CD8-positive, alpha-beta memory T cell (primary cell): ENCODE measurements around the gene CGB2. TPM values are rescaled to one million over a fixed set of nuclear protein-coding genes. Genes with fewer than 3 reads are reported as not detected.

Experiments used
- CTCF ChIA-PET: fragments of 350-600 bp; sonication (Branson Sonifier 250); formaldehyde crosslinking; loops from one replicate; lab custom pipeline; 2021; ENCODE audit warnings: antibody characterized with exemption; lab: Charles Lee
- POLR2A ChIA-PET: fragments of 350-600 bp; sonication (Branson Sonifier 250); formaldehyde crosslinking; loops from one replicate; lab custom pipeline; 2021; ENCODE audit warnings: antibody characterized with exemption; lab: Charles Lee
- DNase-seq, 5 donors: peaks; one replicate each; pipeline versions ENCODE4 v3.0.0 to v3.0.0-alpha.2; 2020 to 2022; ENCODE audit warnings: mixed read lengths in 1 of 5
- H3K27ac ChIP-seq: one replicate; pipeline ENCODE4 v1.7.0; 2013; ENCODE audit warnings: low read depth, mild to moderate bottlenecking, low read length, moderate library complexity
- H3K27me3 ChIP-seq: 2 replicates; pipeline ENCODE4 v1.7.0; 2013; ENCODE audit warnings: low read length, mild to moderate bottlenecking; ENCODE audit not compliant: insufficient read depth, poor library complexity, severe bottlenecking
- H3K36me3 ChIP-seq: 2 replicates; pipeline ENCODE4 v1.7.0; 2013; ENCODE audit warnings: mild to moderate bottlenecking, low read length, moderate library complexity; ENCODE audit not compliant: insufficient read depth
- H3K4me1 ChIP-seq: 2 replicates; pipeline ENCODE4 v1.7.0; 2013; ENCODE audit warnings: mild to moderate bottlenecking, low read length, moderate library complexity; ENCODE audit not compliant: insufficient read depth
- H3K4me3 ChIP-seq: 2 replicates; pipeline ENCODE4 v1.7.0; 2013; ENCODE audit warnings: mild to moderate bottlenecking, low read length
- H3K9me3 ChIP-seq: 2 replicates; pipeline ENCODE4 v1.7.0; 2013; ENCODE audit warnings: mild to moderate bottlenecking, low read length
- H3K27ac Mint-ChIP-seq, 8 donors: one replicate each; pipeline ENCODE4 v1.8.0; 2020 to 2021; ENCODE audit warnings: mixed read lengths in 8 of 8, mild to moderate bottlenecking in 6 of 8, inconsistent platforms in 3 of 8, moderate library complexity in 3 of 8
- H3K27me3 Mint-ChIP-seq, 2 donors: one replicate each; pipeline ENCODE4 v1.8.0; 2020 to 2021; ENCODE audit warnings: mixed read lengths in 2 of 2, mild to moderate bottlenecking in 1 of 2, moderate library complexity in 1 of 2
- H3K36me3 Mint-ChIP-seq, 3 donors: one replicate each; pipeline ENCODE4 v1.8.0; 2020 to 2021; ENCODE audit warnings: mixed read lengths in 3 of 3, inconsistent platforms in 1 of 3, mild to moderate bottlenecking in 1 of 3
- H3K4me1 Mint-ChIP-seq, 3 donors: one replicate each; pipeline ENCODE4 v1.8.0; 2020 to 2021; ENCODE audit warnings: mixed read lengths in 3 of 3, inconsistent platforms in 1 of 3, mild to moderate bottlenecking in 1 of 3
- H3K4me3 Mint-ChIP-seq, 7 donors: one replicate each; pipeline ENCODE4 v1.8.0; 2020 to 2021; ENCODE audit warnings: mixed read lengths in 7 of 7, mild to moderate bottlenecking in 6 of 7, moderate library complexity in 4 of 7, inconsistent platforms in 2 of 7
- H3K9me3 Mint-ChIP-seq, 5 donors: one replicate each; pipeline ENCODE4 v1.8.0; 2020 to 2022; ENCODE audit warnings: mixed read lengths in 5 of 5, mild to moderate bottlenecking in 3 of 5, moderate library complexity in 2 of 5, inconsistent platforms in 1 of 5
- polyA plus RNA-seq: library from polyadenylated mRNA; unstranded; fragments of 300-500 nt; fragmentation: Illumina TruSeq; gene quantifications from one replicate; pipeline ENCODE4 v1.2.3, GENCODE V29; 2021
- total RNA-seq, 2 experiments: library from RNA; stranded (reverse); gene quantifications; one replicate each; pipeline ENCODE4 v1.2.3, GENCODE V29; 2021

CGB2 gene
- total and polyA plus RNA-seq, 3 experiments from 2014 or later: not detected

GRCh38 chr19:49057636-49058234 lies 26.0 kb downstream of the CGB2 start, which contains the start of gene CGB7:
TSS of gene CGB7 (minus strand) at chr19:49057749. CDS start at chr19:49055375, 2,374 bp downstream.
- H3K27ac Mint-ChIP-seq: peak within 1 kb of the TSS in 4 of 8 donors; percentile 63 to 92 (median 84)
- Histone ChIP-seq H3K4me1 (peaks cover 17% of the 10 kb centered on the region), H3K36me3 (no peaks in the 10 kb centered on the region), H3K9me3 (no peaks in the 10 kb centered on the region), H3K27me3 (peaks cover 22% of the 10 kb centered on the region), H3K4me3 (peak within 1 kb of the TSS; percentile 66), H3K27ac (no peak within 1 kb of the TSS)
- H3K36me3 Mint-ChIP-seq: no peaks in the 10 kb centered on the region
- peaks cover 14 to 28% (median 16%) of the 10 kb centered on the region in 3 donors for H3K4me1 Mint-ChIP-seq
- POLR2A ChIA-PET: no interaction called here
- peaks cover 0 to 2% (median 0%) of the 10 kb centered on the region in 5 donors for H3K9me3 Mint-ChIP-seq
- CTCF ChIA-PET: no interaction called here
- peak within 1 kb of the TSS; percentile 60 to 94 (median 88) for H3K4me3 Mint-ChIP-seq
- DNase-seq: peak in 4 of 5 donors; percentile 16 to 49 (median 26)
- peaks cover 38 to 48% of the 10 kb centered on the region in 2 donors for H3K27me3 Mint-ChIP-seq

- H3K27me3 Mint-ChIP-seq: peaks cover 43 to 52% of the 10 kb centered on the region in 2 donors
- no peak overlapping the region for H3K27ac Mint-ChIP-seq
- ChIA-PET CTCF (no interaction called here), POLR2A (no interaction called here)
- peak overlapping the region in 3 of 7 donors; percentile 62 to 94 (median 83) for H3K4me3 Mint-ChIP-seq
- peaks cover 14 to 28% (median 16%) of the 10 kb centered on the region in 3 donors for H3K4me1 Mint-ChIP-seq
- H3K9me3 Mint-ChIP-seq: peaks cover 0 to 2% (median 0%) of the 10 kb centered on the region in 5 donors
- H3K4me3 ChIP-seq: no peak overlapping the region
- H3K36me3 Mint-ChIP-seq: no peaks in the 10 kb centered on the region
- DNase-seq: no peak
- H3K27me3 ChIP-seq: peaks cover 22% of the 10 kb centered on the region
- no peaks in the 10 kb centered on the region for H3K9me3 ChIP-seq
- H3K4me1 ChIP-seq: peaks cover 17% of the 10 kb centered on the region
- no peaks in the 10 kb centered on the region for H3K36me3 ChIP-seq
- no peak overlapping the region for H3K27ac ChIP-seq
Observed at GRCh38 chr19:49058562-49058961, 26.9 kb downstream of the CGB2 start.

GRCh38 chr19:49059053-49059452 lies 27.4 kb downstream of the CGB2 start:
- H3K27me3 Mint-ChIP-seq: peaks cover 44 to 56% of the 10 kb centered on the region in 2 donors
- no peak overlapping the region for H3K27ac Mint-ChIP-seq
- Histone ChIP-seq H3K9me3 (no peaks in the 10 kb centered on the region), H3K4me3 (no peak overlapping the region), H3K27ac (no peak overlapping the region), H3K36me3 (no peaks in the 10 kb centered on the region), H3K4me1 (peaks cover 17% of the 10 kb centered on the region), H3K27me3 (peaks cover 22% of the 10 kb centered on the region)
- ChIA-PET POLR2A (no interaction called here), CTCF (interaction anchor here (1.2 kb wide), 1 partner anchor 65 kb away, joined by 3 read pairs; the partner anchor contains the start of gene RUVBL2)
- H3K36me3 Mint-ChIP-seq: no peaks in the 10 kb centered on the region
- peaks cover 0 to 2% (median 0%) of the 10 kb centered on the region in 5 donors for H3K9me3 Mint-ChIP-seq
- H3K4me1 Mint-ChIP-seq: peaks cover 14 to 28% (median 16%) of the 10 kb centered on the region in 3 donors
- DNase-seq: no peak
- H3K4me3 Mint-ChIP-seq: peak overlapping the region in 1 of 7 donors; percentile 62

- no peak overlapping the region for H3K4me3 Mint-ChIP-seq
- Histone ChIP-seq H3K9me3 (no peaks in the 10 kb centered on the region), H3K36me3 (no peaks in the 10 kb centered on the region), H3K4me3 (no peak overlapping the region), H3K27ac (no peak overlapping the region), H3K27me3 (peaks cover 22% of the 10 kb centered on the region), H3K4me1 (peaks cover 17% of the 10 kb centered on the region)
- ChIA-PET CTCF (interaction anchor here (1.2 kb wide), 2 partner anchors 43 to 68 kb away, joined by 3 read pairs; partner anchors contain the start of genes GYS1 and RUVBL2), POLR2A (no interaction called here)
- H3K4me1 Mint-ChIP-seq: peaks cover 14 to 27% (median 16%) of the 10 kb centered on the region in 3 donors
- DNase-seq: no peak
- H3K27ac Mint-ChIP-seq: no peak overlapping the region
- peaks cover 53 to 70% of the 10 kb centered on the region in 2 donors for H3K27me3 Mint-ChIP-seq
- no peaks in the 10 kb centered on the region for H3K36me3 Mint-ChIP-seq
- H3K9me3 Mint-ChIP-seq: peaks cover 0 to 2% (median 0%) of the 10 kb centered on the region in 5 donors
Observed at GRCh38 chr19:49061000-49061399, 29.3 kb downstream of the CGB2 start.

GRCh38 chr19:49061445-49061844 lies 29.8 kb downstream of the CGB2 start:
- Histone ChIP-seq H3K27ac (no peak overlapping the region), H3K4me3 (no peak overlapping the region), H3K9me3 (no peaks in the 10 kb centered on the region), H3K36me3 (no peaks in the 10 kb centered on the region), H3K27me3 (peaks cover 25% of the 10 kb centered on the region), H3K4me1 (peaks cover 14% of the 10 kb centered on the region)
- H3K27me3 Mint-ChIP-seq: peaks cover 56 to 71% of the 10 kb centered on the region in 2 donors
- H3K27ac Mint-ChIP-seq: no peak overlapping the region
- no peak for DNase-seq
- CTCF ChIA-PET: interaction anchor here (1.2 kb wide), 1 partner anchor 68 kb away, joined by 3 read pairs; the partner anchor contains the start of genes GYS1 and RUVBL2
- H3K9me3 Mint-ChIP-seq: peaks cover 0 to 2% (median 0%) of the 10 kb centered on the region in 5 donors
- peaks cover 14 to 23% (median 16%) of the 10 kb centered on the region in 3 donors for H3K4me1 Mint-ChIP-seq
- POLR2A ChIA-PET: no interaction called here
- no peak overlapping the region for H3K4me3 Mint-ChIP-seq
- H3K36me3 Mint-ChIP-seq: no peaks in the 10 kb centered on the region

- Mint-ChIP-seq H3K36me3 (no peaks in the 10 kb centered on the region), H3K4me1 (peaks cover 0 to 3% (median 0%) of the 10 kb centered on the region in 3 donors), H3K9me3 (peaks cover 0 to 2% (median 0%) of the 10 kb centered on the region in 5 donors), H3K27me3 (peaks cover 56 to 68% of the 10 kb centered on the region in 2 donors), H3K27ac (peak overlapping the region in 1 of 8 donors; percentile 72), H3K4me3 (peak overlapping the region in 1 of 7 donors; percentile 9)
- no peaks in the 10 kb centered on the region for H3K36me3 ChIP-seq
- H3K9me3 ChIP-seq: no peaks in the 10 kb centered on the region
- CTCF ChIA-PET: no interaction called here
- H3K27ac ChIP-seq: no peak overlapping the region
- peaks cover 11% of the 10 kb centered on the region for H3K27me3 ChIP-seq
- no peak overlapping the region for H3K4me3 ChIP-seq
- no peak for DNase-seq
- POLR2A ChIA-PET: no interaction called here
- H3K4me1 ChIP-seq: no peaks in the 10 kb centered on the region
Observed at GRCh38 chr19:49064029-49064629, 32.4 kb downstream of the CGB2 start.

GRCh38 chr19:49064768-49065611 lies 33.3 kb downstream of the CGB2 start, which contains the start of gene NTF4:
TSS of gene NTF4 (minus strand) at chr19:49064818. CDS start at chr19:49061997, 2,821 bp downstream.
- H3K4me1 Mint-ChIP-seq: peaks cover 0 to 3% (median 0%) of the 10 kb centered on the region in 3 donors
- no peak within 1 kb of the TSS for H3K4me3 ChIP-seq
- no peak for DNase-seq
- H3K36me3 ChIP-seq: no peaks in the 10 kb centered on the region
- H3K9me3 Mint-ChIP-seq: peaks cover 0 to 3% (median 2%) of the 10 kb centered on the region in 5 donors
- H3K4me1 ChIP-seq: no peaks in the 10 kb centered on the region
- H3K36me3 Mint-ChIP-seq: peaks cover 0 to 3% (median 0%) of the 10 kb centered on the region in 3 donors
- H3K9me3 ChIP-seq: no peaks in the 10 kb centered on the region
- POLR2A ChIA-PET: no interaction called here
- peak within 1 kb of the TSS in 1 of 7 donors; percentile 9 for H3K4me3 Mint-ChIP-seq
- H3K27ac ChIP-seq: no peak within 1 kb of the TSS
- H3K27me3 ChIP-seq: peaks cover 14% of the 10 kb centered on the region
- peak within 1 kb of the TSS in 1 of 8 donors; percentile 72 for H3K27ac Mint-ChIP-seq
- CTCF ChIA-PET: no interaction called here
- peaks cover 57 to 70% of the 10 kb centered on the region in 2 donors for H3K27me3 Mint-ChIP-seq
